Measurements from ENCODE around the gene ZNF22. TPM values are rescaled to one million over a fixed set of nuclear protein-coding genes. Genes with fewer than 3 reads are reported as not detected.
A peak's percentile ranks its signal among the peaks of the same experiment; 100 is the strongest.

The ZNF22 gene
- total RNA-seq, 1 donor from 2014 or later = 20.6 TPM

DNA sequence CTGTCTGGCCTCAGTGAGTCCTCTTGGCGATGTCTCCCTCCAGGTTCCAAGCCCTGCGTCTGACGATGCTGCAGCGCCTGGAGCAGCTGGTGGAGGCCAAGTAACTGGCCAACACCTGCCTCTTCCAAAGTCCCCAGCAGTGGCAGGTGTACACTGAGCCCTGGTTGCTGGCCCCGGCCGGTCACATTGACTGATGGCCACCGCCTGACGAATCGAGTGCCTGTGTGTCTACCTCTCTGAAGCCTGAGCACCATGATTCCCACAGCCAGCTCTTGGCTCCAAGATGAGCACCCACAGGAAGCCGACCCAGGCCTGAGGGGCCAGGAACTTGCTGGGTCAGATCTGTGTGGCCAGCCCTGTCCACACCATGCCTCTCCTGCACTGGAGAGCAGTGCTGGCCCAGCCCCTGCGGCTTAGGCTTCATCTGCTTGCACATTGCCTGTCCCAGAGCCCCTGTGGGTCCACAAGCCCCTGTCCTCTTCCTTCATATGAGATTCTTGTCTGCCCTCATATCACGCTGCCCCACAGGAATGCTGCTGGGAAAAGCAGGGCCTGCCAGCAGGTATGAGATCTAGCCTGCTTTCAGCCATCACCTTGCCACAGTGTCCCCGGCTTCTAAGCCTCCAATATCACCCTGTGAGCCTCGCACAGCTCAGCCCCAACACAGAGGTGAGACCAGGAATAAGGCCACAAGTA, 7.3 kb upstream of the ZNF22 start:
- Histone ChIP-seq H3K27me3 (no peaks in the 10 kb centered on the region), H3K9me3 (no peaks in the 10 kb centered on the region), H3K4me3 (no peak overlapping the region), H3K27ac (peak overlapping the region; percentile 92), H3K36me3 (no peaks in the 10 kb centered on the region), H3K4me1 (peaks cover 59% of the 10 kb centered on the region)
- intact Hi-C loops (cut with DNase I) = no loop called here
- TF ChIP-seq CTCF (IDR thresholded peaks at IDR 0.05) (no peak), POLR2AphosphoS5 (IDR thresholded peaks at IDR 0.05; ENCODE audit: insufficient read depth in 1 of 2, low read depth in 1 of 2) (no peak), POLR2A (IDR thresholded peaks at IDR 0.05) (no peak)
- peak; percentile 83 to 84 for DNase-seq (ENCODE audit: extremely low spot score in 2 of 2)

DNA sequence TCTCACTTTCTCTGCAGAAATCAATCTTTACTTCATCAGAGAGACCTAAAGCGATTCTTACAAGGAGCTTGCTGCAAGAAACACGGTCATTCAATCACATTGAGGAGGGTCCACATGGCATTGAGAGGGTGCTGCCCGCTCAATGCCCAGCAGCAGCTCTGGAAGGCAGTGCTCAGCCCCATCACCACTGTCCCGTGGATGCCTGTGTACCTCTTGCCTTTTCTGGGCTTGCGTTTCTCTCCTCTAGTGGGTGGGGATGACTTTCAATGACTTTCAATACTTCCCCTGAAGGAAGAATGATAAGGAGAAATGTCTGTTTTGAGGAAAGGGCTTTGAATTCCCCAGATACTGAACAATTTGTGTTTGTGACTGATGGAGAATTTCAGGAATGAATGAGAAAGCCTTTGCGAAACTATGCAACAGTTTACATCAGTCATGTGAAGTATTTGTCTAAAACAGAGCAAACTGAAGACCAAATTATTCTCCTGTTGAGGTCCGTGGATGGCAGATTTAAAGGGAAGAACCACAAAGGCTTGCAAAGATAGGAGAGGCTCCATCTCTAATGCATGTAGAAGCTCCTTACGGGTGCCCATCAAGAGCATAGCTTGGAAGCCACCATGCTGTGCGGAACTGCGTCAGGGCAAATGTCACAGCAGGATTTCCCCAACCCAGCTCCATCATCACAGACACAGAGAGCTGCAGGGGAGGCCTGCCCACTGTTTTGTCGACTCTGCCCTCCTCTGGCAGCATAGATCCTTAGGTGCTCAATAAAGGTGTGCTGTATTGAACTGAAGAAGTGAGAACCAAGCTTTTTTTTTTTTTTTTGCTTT, 6.6 kb upstream of the ZNF22 start:
- peaks cover 61% of the 10 kb centered on the region for H3K4me1 ChIP-seq
- TF ChIP-seq POLR2AphosphoS5 (IDR thresholded peaks at IDR 0.05; ENCODE audit: insufficient read depth in 1 of 2, low read depth in 1 of 2) (no peak), POLR2A (IDR thresholded peaks at IDR 0.05) (no peak), CTCF (IDR thresholded peaks at IDR 0.05) (no peak)
- H3K4me3 ChIP-seq = no peak overlapping the region
- H3K36me3 ChIP-seq = no peaks in the 10 kb centered on the region
- peak overlapping the region; percentile 92 for H3K27ac ChIP-seq
- H3K9me3 ChIP-seq = no peaks in the 10 kb centered on the region
- no peaks in the 10 kb centered on the region for H3K27me3 ChIP-seq
- peak; percentile 58 to 77 for DNase-seq (ENCODE audit: extremely low spot score in 2 of 2)
- intact Hi-C loops (cut with DNase I) = no loop called here

DNA sequence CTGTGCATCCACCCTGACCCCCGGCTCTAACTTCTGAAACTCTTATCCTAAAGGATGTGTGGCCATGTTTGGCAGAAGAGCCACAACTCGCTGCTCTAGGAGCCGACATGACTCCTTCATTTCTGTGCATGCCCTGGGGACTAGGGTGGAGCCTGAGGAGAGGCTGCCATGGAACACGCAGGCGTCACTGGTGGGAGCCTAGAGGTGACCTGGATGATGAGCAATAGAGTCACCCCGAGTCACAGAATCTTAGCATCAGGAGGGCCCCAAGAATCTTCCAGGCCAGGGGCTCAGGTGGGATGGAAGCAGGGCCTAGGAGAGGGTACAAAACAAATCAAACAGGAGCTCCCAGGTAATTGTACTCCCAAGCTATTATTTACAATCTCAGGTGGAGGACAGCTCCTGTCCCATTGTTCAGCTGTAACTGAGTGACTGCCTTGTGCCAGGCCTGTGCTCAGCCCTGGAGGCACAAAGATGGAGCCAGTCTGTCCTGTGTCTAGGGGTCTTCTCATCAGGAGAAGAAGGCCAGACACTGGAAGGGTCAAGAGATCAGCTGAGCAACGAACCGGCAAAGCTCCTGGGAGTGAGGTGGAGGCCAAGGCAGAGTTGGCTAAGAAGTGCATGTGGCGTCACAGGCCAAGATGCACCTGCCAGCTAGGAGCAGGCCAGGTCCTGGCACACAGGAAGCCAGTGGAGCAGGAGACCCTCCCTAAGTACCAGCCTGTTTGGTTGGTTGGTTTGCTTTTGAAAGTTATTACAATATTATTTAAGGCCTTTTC, 5.8 kb upstream of the ZNF22 start:
- H3K9me3 ChIP-seq = no peaks in the 10 kb centered on the region
- peak; percentile 61 to 70 for DNase-seq (ENCODE audit: extremely low spot score in 2 of 2)
- H3K27ac ChIP-seq = peak overlapping the region; percentile 92
- H3K4me3 ChIP-seq = no peak overlapping the region
- H3K4me1 ChIP-seq = peaks cover 69% of the 10 kb centered on the region
- intact Hi-C loops (cut with DNase I) = no loop called here
- no peaks in the 10 kb centered on the region for H3K27me3 ChIP-seq
- H3K36me3 ChIP-seq = no peaks in the 10 kb centered on the region
- TF ChIP-seq CTCF (IDR thresholded peaks at IDR 0.05) (no peak), POLR2A (IDR thresholded peaks at IDR 0.05) (no peak), POLR2AphosphoS5 (IDR thresholded peaks at IDR 0.05; ENCODE audit: insufficient read depth in 1 of 2, low read depth in 1 of 2) (no peak)

- peaks cover 75% of the 10 kb centered on the region for H3K4me1 ChIP-seq
- TF ChIP-seq POLR2A (IDR thresholded peaks at IDR 0.05) = no peak
- TF ChIP-seq CTCF (IDR thresholded peaks at IDR 0.05) = no peak
- no peak for TF ChIP-seq POLR2AphosphoS5 (IDR thresholded peaks at IDR 0.05; ENCODE audit: insufficient read depth in 1 of 2, low read depth in 1 of 2)
- H3K27me3 ChIP-seq = no peaks in the 10 kb centered on the region
- H3K36me3 ChIP-seq = no peaks in the 10 kb centered on the region
- H3K27ac ChIP-seq = peak overlapping the region; percentile 92
- H3K9me3 ChIP-seq = no peaks in the 10 kb centered on the region
- no peak for DNase-seq (ENCODE audit: extremely low spot score in 2 of 2)
- H3K4me3 ChIP-seq = no peak overlapping the region
- intact Hi-C loops (cut with DNase I) = no loop called here
Observed at GRCh38 chr10:44995581-44995913, 5.2 kb upstream of the ZNF22 start.

All from vagina (tissue), 2 donors.